Caco-2 (cell line): ENCODE measurements around the gene FOXP1. TPM values are rescaled to one million over a fixed set of nuclear protein-coding genes. Genes with fewer than 3 reads are reported as not detected.

Source experiments
- BruUV-seq: library from RNA; stranded (reverse); fragments of 400-500 nt; replicated peaks from 2 replicates; lab custom pipeline; 2021; lab: Mats Ljungman, UMichigan
- CTCF ChIA-PET: fragments of 300-600 bp; sonication (Branson Sonifier 250); formaldehyde crosslinking; loops from one replicate; lab custom pipeline; 2022; ENCODE audit warnings: antibody characterized with exemption; lab: Charles Lee
- POLR2A ChIA-PET: fragments of 300-600 bp; sonication (Branson Sonifier 250); formaldehyde crosslinking; loops from one replicate; lab custom pipeline; 2022; ENCODE audit warnings: antibody characterized with exemption; lab: Charles Lee
- DNase-seq, 2 experiments: peaks; one replicate each; pipeline versions ENCODE4 v3.0.0 to v3.0.0-alpha.2; 2020 to 2022
- H3K27me3 ChIP-seq: replicated peaks from 2 replicates; pipeline ENCODE4 v1.6.0; 2011; ENCODE audit warnings: low read length; ENCODE audit not compliant: control insufficient read depth, insufficient read depth
- H3K36me3 ChIP-seq: 2 replicates; pipeline ENCODE4 v1.5.1; 2011; ENCODE audit warnings: low read length; ENCODE audit not compliant: control insufficient read depth, insufficient read depth
- H3K4me1 ChIP-seq: fragments of 250-450 bp; sonication (Bioruptor Pico); 2 replicates; pipeline ENCODE4 v1.5.1; 2020; ENCODE audit warnings: mild to moderate bottlenecking
- H3K4me3 ChIP-seq: 2 replicates; pipeline ENCODE4 v1.5.1; 2011; ENCODE audit warnings: low read depth, mild to moderate bottlenecking, control low read depth, low read length
- H3K9me3 ChIP-seq: fragments of 250-450 bp; sonication (Bioruptor Pico); 2 replicates; pipeline ENCODE4 v1.5.1; 2020; ENCODE audit warnings: mild to moderate bottlenecking, moderate library complexity
- H3K27ac Mint-ChIP-seq: one replicate; pipeline ENCODE4 v1.8.0; 2022; ENCODE audit warnings: mixed read lengths; ENCODE audit not compliant: unreplicated experiment
- H3K27me3 Mint-ChIP-seq: one replicate; pipeline ENCODE4 v1.8.0; 2022; ENCODE audit warnings: mixed read lengths; ENCODE audit not compliant: insufficient read depth, unreplicated experiment
- H3K36me3 Mint-ChIP-seq: one replicate; pipeline ENCODE4 v1.8.0; 2022; ENCODE audit warnings: mild to moderate bottlenecking, mixed read lengths; ENCODE audit not compliant: insufficient read depth, unreplicated experiment
- H3K4me1 Mint-ChIP-seq: one replicate; pipeline ENCODE4 v1.8.0; 2022; ENCODE audit warnings: low read depth, mixed read lengths; ENCODE audit not compliant: unreplicated experiment
- H3K4me3 Mint-ChIP-seq: one replicate; pipeline ENCODE4 v1.8.0; 2022; ENCODE audit warnings: mild to moderate bottlenecking, moderate library complexity, mixed read lengths; ENCODE audit not compliant: unreplicated experiment
- H3K9me3 Mint-ChIP-seq: one replicate; pipeline ENCODE4 v1.8.0; 2022; ENCODE audit warnings: mixed read lengths; ENCODE audit not compliant: unreplicated experiment
- intact Hi-C: fragments of 100-400 bp; cut with micrococcal nuclease; formaldehyde crosslinking; loops from one replicate; pipeline ENCODE4 v1.10.0; 2022; ENCODE audit not compliant: unreplicated experiment
- total RNA-seq: library from RNA; stranded (reverse); gene quantifications from 2 replicates; pipeline ENCODE4 v1.2.3, GENCODE V29; 2022
- TF ChIP-seq, protein P1 (sequence below), 2 experiments: fragments of 200-600 bp in 1 of 2; IDR thresholded peaks; 1 replicate in 1 of 2; 2 replicates in 1 of 2; pipeline versions ENCODE4 v1.5.1 to v1.8.0; 2011 to 2022; ENCODE audit warnings: antibody characterized with exemption in 1 of 2, control low read depth in 1 of 2, inconsistent platforms in 1 of 2, low read depth in 1 of 2, low read length in 1 of 2, mild to moderate bottlenecking in 1 of 2, moderate library complexity in 1 of 2; ENCODE audit not compliant: insufficient read depth in 1 of 2, severe bottlenecking in 1 of 2, unreplicated experiment in 1 of 2

Gene FOXP1
- total RNA-seq, 1 experiment from 2014 or later = 131 TPM

DNA sequence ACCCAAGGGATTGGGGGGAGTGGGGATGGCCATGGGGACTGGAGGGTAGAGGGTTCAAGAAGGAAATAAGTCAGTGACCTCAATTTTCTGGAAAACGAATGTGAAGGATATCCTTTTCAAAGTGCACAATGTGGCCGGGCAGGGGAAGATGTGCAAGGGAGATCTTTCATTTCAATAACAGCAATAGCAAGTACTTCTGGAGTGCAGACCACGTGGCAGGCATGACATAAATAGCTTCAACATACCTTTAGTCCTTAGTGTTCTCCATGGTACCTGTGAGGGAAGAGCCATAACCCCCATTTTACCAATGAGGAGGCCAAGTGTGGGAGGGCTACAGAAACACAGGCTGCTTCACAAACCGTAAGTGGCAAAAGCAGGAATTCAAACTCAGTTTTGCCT, 138.7 kb downstream of the FOXP1 start:
- no peaks in the 10 kb centered on the region for H3K9me3 ChIP-seq
- H3K4me3 Mint-ChIP-seq = no peak overlapping the region
- TF ChIP-seq, protein P1, sequence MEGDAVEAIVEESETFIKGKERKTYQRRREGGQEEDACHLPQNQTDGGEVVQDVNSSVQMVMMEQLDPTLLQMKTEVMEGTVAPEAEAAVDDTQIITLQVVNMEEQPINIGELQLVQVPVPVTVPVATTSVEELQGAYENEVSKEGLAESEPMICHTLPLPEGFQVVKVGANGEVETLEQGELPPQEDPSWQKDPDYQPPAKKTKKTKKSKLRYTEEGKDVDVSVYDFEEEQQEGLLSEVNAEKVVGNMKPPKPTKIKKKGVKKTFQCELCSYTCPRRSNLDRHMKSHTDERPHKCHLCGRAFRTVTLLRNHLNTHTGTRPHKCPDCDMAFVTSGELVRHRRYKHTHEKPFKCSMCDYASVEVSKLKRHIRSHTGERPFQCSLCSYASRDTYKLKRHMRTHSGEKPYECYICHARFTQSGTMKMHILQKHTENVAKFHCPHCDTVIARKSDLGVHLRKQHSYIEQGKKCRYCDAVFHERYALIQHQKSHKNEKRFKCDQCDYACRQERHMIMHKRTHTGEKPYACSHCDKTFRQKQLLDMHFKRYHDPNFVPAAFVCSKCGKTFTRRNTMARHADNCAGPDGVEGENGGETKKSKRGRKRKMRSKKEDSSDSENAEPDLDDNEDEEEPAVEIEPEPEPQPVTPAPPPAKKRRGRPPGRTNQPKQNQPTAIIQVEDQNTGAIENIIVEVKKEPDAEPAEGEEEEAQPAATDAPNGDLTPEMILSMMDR (IDR thresholded peaks at IDR 0.05; ENCODE audit: insufficient read depth in 1 of 2, low read depth in 1 of 2, low read length in 1 of 2, severe bottlenecking in 1 of 2, unreplicated experiment in 1 of 2) = no peak
- no peak overlapping the region for H3K27ac Mint-ChIP-seq
- no peaks in the 10 kb centered on the region for H3K9me3 Mint-ChIP-seq
- ChIA-PET CTCF (no interaction called here), POLR2A (no interaction called here)
- H3K36me3 ChIP-seq = no peaks in the 10 kb centered on the region
- peaks cover 5% of the 10 kb centered on the region for H3K4me1 ChIP-seq
- no peaks in the 10 kb centered on the region for H3K27me3 ChIP-seq
- no peak for DNase-seq
- BruUV-seq = no TSS peak
- H3K4me1 Mint-ChIP-seq = peaks cover 6% of the 10 kb centered on the region
- intact Hi-C loops = no loop called here
- H3K36me3 Mint-ChIP-seq = no peaks in the 10 kb centered on the region
- H3K27me3 Mint-ChIP-seq = no peaks in the 10 kb centered on the region
- no peak overlapping the region for H3K4me3 ChIP-seq

DNA sequence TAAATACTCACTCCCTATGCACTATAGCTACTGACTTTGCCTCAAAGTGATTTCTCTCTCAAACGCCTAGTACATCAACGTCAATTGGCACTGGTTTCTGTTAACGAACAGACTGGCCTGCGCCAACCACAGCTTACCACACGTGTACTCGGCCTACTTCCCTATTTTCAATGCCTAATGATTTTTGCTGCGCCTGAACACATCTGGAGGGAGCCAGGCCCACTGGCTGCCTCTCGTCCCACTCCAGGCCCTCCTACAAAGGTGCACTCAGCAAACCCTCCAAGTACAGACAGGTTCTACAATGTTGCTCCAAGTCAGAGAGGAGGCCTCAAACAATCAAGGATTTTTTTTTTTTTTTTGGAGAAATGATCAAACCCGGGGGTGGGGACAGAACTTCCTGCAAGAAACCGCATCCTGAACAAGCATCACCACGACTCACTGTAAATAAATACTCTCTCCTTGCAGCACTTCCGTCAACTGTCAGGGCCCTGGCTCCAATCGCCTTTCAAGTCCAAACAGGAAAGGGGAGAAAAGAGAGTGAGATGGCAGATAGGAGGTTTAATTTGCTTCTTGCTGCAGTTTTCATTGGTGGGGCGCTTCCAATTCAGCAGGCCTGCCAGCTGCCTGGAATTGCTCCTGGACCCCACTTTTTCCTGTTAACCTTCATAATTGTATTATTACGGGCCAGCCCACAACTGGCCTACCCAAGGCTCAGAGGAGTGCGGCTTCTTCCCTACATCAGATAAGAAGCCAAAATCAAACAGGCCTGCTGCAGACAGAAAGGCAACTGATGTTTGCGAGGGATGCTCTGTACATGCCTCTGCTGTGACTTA, 139.3 kb downstream of the FOXP1 start:
- Histone ChIP-seq H3K9me3 (no peaks in the 10 kb centered on the region), H3K4me1 (no peaks in the 10 kb centered on the region; the same call in none of the 2 replicates), H3K4me3 (no peak overlapping the region), H3K36me3 (no peaks in the 10 kb centered on the region), H3K27me3 (no peaks in the 10 kb centered on the region)
- BruUV-seq = no TSS peak
- no peaks in the 10 kb centered on the region for H3K27me3 Mint-ChIP-seq
- ChIA-PET POLR2A (no interaction called here), CTCF (no interaction called here)
- intact Hi-C loops = no loop called here
- no peaks in the 10 kb centered on the region for H3K36me3 Mint-ChIP-seq
- TF ChIP-seq, protein P1 (IDR thresholded peaks at IDR 0.05; ENCODE audit: insufficient read depth in 1 of 2, low read depth in 1 of 2, low read length in 1 of 2, severe bottlenecking in 1 of 2, unreplicated experiment in 1 of 2) = no peak
- no peak for DNase-seq
- H3K9me3 Mint-ChIP-seq = no peaks in the 10 kb centered on the region
- no peak overlapping the region for H3K27ac Mint-ChIP-seq
- peaks cover 6% of the 10 kb centered on the region for H3K4me1 Mint-ChIP-seq
- H3K4me3 Mint-ChIP-seq = no peak overlapping the region

DNA sequence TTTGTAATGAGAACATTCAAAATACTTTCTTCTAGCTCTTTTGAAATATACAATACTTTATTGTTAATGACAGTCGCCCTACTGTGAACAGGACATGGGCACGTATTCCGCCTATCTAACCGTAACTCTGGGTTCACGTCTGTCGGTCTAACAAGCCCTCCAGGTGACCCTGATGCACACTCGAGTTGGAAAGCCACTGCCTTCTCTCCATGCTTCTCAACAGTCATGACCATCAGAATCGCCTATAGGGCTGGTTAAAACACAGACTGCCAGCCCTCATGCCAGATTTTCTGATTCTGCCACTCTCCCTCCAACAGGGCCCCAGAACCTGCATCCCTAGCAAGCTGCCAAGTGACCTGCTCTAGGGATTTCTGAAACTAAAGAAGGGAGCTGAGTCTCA, 140.2 kb downstream of the FOXP1 start:
- Mint-ChIP-seq H3K4me1 (no peaks in the 10 kb centered on the region), H3K27ac (peak overlapping the region; percentile 43), H3K9me3 (no peaks in the 10 kb centered on the region), H3K4me3 (no peak overlapping the region), H3K27me3 (no peaks in the 10 kb centered on the region), H3K36me3 (no peaks in the 10 kb centered on the region)
- no peak for DNase-seq
- POLR2A ChIA-PET = no interaction called here
- H3K9me3 ChIP-seq = no peaks in the 10 kb centered on the region
- H3K4me3 ChIP-seq = no peak overlapping the region
- no peaks in the 10 kb centered on the region; the same call in none of the 2 replicates for H3K4me1 ChIP-seq
- TF ChIP-seq, protein P1 (IDR thresholded peaks at IDR 0.05; ENCODE audit: insufficient read depth in 1 of 2, low read depth in 1 of 2, low read length in 1 of 2, severe bottlenecking in 1 of 2, unreplicated experiment in 1 of 2) = no peak
- H3K36me3 ChIP-seq = no peaks in the 10 kb centered on the region
- intact Hi-C loops = no loop called here
- no TSS peak for BruUV-seq
- H3K27me3 ChIP-seq = no peaks in the 10 kb centered on the region
- CTCF ChIA-PET = no interaction called here
